ENCODE results near the gene IL1A. TPM values are rescaled to one million over a fixed set of nuclear protein-coding genes. Genes with fewer than 3 reads are reported as not detected.
A peak's percentile ranks its signal among the peaks of the same experiment; 100 is the strongest.

Gene IL1A
- total and polyA plus RNA-seq, 9 of the 15 experiments (the other 6 are each of a cell fraction or from before 2014, with no cell fraction given), result 0.03 to 0.27 (median 0.14) TPM; not detected in 2

- BruUV-seq (replicated peaks), result no TSS peak
- FAIRE-seq (no peak), ATAC-seq (no peak), DNase-seq (ENCODE audit: extremely low read depth in 1 of 4, low spot score in 3 of 4) (no peak)
- H3K27ac ChIP-seq (ENCODE audit: extremely low read depth, low read depth, low read length), result no peak overlapping the region
- intact Hi-C loops (cut with micrococcal nuclease) (no loop called here), in situ Hi-C loops (cut with MboI) (no loop called here)
- H4K20me1 ChIP-seq (replicated peaks; ENCODE audit: control insufficient read depth, insufficient read depth, low read length), result no peaks in the 10 kb centered on the region
- H3K79me2 ChIP-seq (ENCODE audit: control insufficient read depth, insufficient read depth, low read length), result peaks cover 16% of the 10 kb centered on the region
- H3K9ac ChIP-seq (ENCODE audit: insufficient read depth in 1 of 2, low read depth in 2 of 2, low read length in 2 of 2), result no peak overlapping the region
- no peak overlapping the region for H3K4me3 ChIP-seq
- POLR2A ChIA-PET, result interaction anchor here (0.7 to 1.5 kb wide), 2 partner anchors 18 to 34 kb away, joined by 3 to 5 read pairs; no protein-coding TSS in a partner anchor
- no peak overlapping the region; the same call in 1 of the 2 replicates for H3K4me2 ChIP-seq (ENCODE audit: insufficient read depth, low read length)
- H3K36me3 ChIP-seq (ENCODE audit: control insufficient read depth, insufficient read depth, low read length), result no peaks in the 10 kb centered on the region
- 37% methylated on average over 6 of the region's 6 CpGs for WGBS (ENCODE audit: insufficient coverage, low coverage, missing lambda C conversion rate)
- no peaks in the 10 kb centered on the region for H3K9me3 ChIP-seq (replicated peaks; ENCODE audit: control insufficient read depth, insufficient read depth, low read depth, low read length)
- no peaks in the 10 kb centered on the region for H3K27me3 ChIP-seq (ENCODE audit: control insufficient read depth in 2 of 2, insufficient read depth in 2 of 2, low read length in 2 of 2)
- H3K9me1 ChIP-seq (ENCODE audit: control insufficient read depth, insufficient read depth, low read length), result no peaks in the 10 kb centered on the region
- TF ChIP-seq CAMTA2 (CRISPR knock-in tag; conservative IDR thresholded peaks at IDR 0.05) (no peak), PREB (CRISPR knock-in tag; IDR thresholded peaks at IDR 0.05) (no peak), TEAD1 (CRISPR knock-in tag; IDR thresholded peaks at IDR 0.05) (0 out of 4 replicates have a peak, but pooled peaks of 1 of the 2 experiments have one; percentile 12), MXI1 (IDR thresholded peaks at IDR 0.05; ENCODE audit: low read depth, low read length) (no peak), ZNF124 (CRISPR knock-in tag; IDR thresholded peaks at IDR 0.05) (peak; percentile 92; the same call in 1 of the 2 replicates)
- peaks cover 10 to 18% of the 10 kb centered on the region in 2 experiments; a peak in 3 of 5 replicates for H3K4me1 ChIP-seq (replicated peaks in 1 of 2; ENCODE audit: control insufficient read depth in 2 of 2, insufficient read depth in 2 of 2, low read length in 2 of 2)
- CTCF ChIA-PET (ENCODE audit: low intra/inter-chr PET ratio), result no interaction called here
- H2AFZ ChIP-seq (ENCODE audit: low read depth, low read length), result peak overlapping the region; percentile 41; the same call in 1 of the 2 replicates
These were observed 16.5 kb downstream of the IL1A start for GRCh38 chr2:112767693-112768330.

Measured in K562 (cell line).